T-helper 1 cell treated with Interleukin-12 subunit alpha and Interleukin-12 subunit beta and Interleukin-4 antibody, amounts not matched to agents 30 μg/mL and 1 μg/mL, for 36 hours (primary cell): ENCODE data around the gene TGM2.

ENCODE experiments used
- H3K27ac Mint-ChIP-seq: one replicate; pipeline ENCODE4 v1.8.0; 2021; ENCODE audit warnings: mild to moderate bottlenecking, mixed read lengths
- H3K27me3 Mint-ChIP-seq: one replicate; pipeline ENCODE4 v1.8.0; 2021; ENCODE audit warnings: low read depth, mixed read lengths
- H3K36me3 Mint-ChIP-seq: one replicate; pipeline ENCODE4 v1.8.0; 2021; ENCODE audit warnings: low read depth, mixed read lengths
- H3K4me1 Mint-ChIP-seq: one replicate; pipeline ENCODE4 v1.8.0; 2021; ENCODE audit warnings: low read depth, mixed read lengths
- H3K4me3 Mint-ChIP-seq: one replicate; pipeline ENCODE4 v1.8.0; 2021; ENCODE audit warnings: mild to moderate bottlenecking, moderate library complexity, mixed read lengths
- H3K9me3 Mint-ChIP-seq: one replicate; pipeline ENCODE4 v1.8.0; 2021; ENCODE audit warnings: mixed read lengths

TGM2 gene

GRCh38 chr20:38141889-38142494, 23.1 kb downstream of the TGM2 start:
- Mint-ChIP-seq H3K9me3 (no peaks in the 10 kb centered on the region), H3K27me3 (peaks cover 8% of the 10 kb centered on the region), H3K36me3 (no peaks in the 10 kb centered on the region), H3K4me1 (peaks cover 7% of the 10 kb centered on the region), H3K4me3 (no peak overlapping the region), H3K27ac (no peak overlapping the region)

- Mint-ChIP-seq H3K4me1 (peaks cover 7% of the 10 kb centered on the region), H3K36me3 (no peaks in the 10 kb centered on the region), H3K27me3 (peaks cover 8% of the 10 kb centered on the region), H3K9me3 (no peaks in the 10 kb centered on the region), H3K27ac (no peak overlapping the region), H3K4me3 (no peak overlapping the region)
These were observed 23.7 kb downstream of the TGM2 start for GRCh38 chr20:38141204-38141888.

- H3K4me3 Mint-ChIP-seq: no peak overlapping the region
- peaks cover 9% of the 10 kb centered on the region for H3K4me1 Mint-ChIP-seq
- no peaks in the 10 kb centered on the region for H3K36me3 Mint-ChIP-seq
- peaks cover 5% of the 10 kb centered on the region for H3K27me3 Mint-ChIP-seq
- no peaks in the 10 kb centered on the region for H3K9me3 Mint-ChIP-seq
- no peak overlapping the region for H3K27ac Mint-ChIP-seq
These were observed 24.9 kb downstream of the TGM2 start for GRCh38 chr20:38139977-38140753.

DNA sequence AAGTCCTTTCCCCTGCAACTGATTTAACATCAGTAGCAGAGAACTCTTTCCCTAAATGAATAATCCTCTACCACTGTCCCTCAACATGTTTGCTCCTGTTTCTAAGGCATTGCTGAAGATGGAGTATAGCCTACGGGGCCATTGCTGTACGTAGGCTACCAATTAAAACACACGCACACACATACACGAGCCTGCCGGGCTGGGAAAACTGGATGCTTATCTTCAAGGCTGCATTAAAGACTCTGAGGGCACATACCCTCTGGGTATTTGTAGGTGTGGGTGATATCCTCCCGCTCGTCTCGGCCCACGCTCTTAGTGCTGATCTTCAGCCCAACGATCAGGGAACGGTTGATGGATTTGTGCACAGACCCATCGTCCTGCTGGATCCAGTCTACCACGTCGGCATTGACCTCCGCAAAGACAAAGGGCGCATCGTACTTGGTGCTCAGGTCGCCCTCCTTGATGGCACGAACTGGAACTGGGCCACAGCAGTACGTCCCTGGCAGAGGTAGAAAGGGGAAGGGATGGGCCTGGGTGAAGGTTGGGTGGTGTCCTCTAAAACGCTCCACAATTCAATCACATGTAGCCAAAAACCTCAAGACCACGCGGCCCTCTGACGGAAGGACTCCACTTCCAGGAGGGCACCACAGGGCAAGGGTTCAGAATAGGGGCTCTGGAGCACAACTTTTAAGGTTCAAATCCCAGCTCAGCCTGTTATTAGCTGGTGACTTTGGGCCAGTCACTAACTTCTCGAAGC, 25.7 kb downstream of the TGM2 start:
- H3K4me1 Mint-ChIP-seq: peaks cover 16% of the 10 kb centered on the region
- H3K27ac Mint-ChIP-seq: no peak overlapping the region
- H3K36me3 Mint-ChIP-seq: no peaks in the 10 kb centered on the region
- no peaks in the 10 kb centered on the region for H3K9me3 Mint-ChIP-seq
- peaks cover 5% of the 10 kb centered on the region for H3K27me3 Mint-ChIP-seq
- no peak overlapping the region for H3K4me3 Mint-ChIP-seq

DNA sequence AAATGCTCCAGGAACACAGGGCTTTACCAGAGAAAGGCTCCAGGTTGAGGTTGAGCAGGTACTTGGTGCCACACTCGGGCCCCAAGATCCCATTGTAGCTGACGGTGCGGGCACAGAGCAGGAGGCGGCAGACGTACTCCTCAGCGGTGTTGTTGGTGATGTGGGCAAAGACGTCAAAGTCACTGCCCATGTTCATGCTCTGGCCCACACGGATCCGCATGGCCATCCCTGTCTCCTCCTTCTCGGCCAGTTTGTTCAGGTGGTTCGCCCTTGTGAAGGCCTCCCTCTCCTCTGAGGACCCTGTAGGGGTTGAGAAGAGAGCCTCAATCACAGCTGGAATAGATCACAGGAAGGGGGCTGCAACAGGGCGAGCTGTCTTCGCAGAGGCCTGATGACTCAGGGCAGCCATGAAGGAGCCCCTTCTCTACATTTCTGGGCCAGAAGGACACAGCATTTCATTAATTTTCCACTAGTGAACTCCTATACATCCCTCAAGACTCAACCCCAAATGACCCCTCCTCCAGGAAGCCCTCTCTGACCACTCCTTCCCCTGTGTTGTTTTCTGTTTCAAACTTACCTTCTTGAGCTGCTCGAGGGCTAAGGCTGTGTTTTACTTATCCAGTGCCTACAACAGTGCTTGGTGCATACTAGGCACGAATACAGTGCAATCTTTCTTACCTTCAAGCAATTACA, 26.8 kb downstream of the TGM2 start:
- Mint-ChIP-seq H3K27ac (no peak overlapping the region), H3K4me1 (peaks cover 22% of the 10 kb centered on the region), H3K9me3 (no peaks in the 10 kb centered on the region)

GRCh38 chr20:38137441-38138037, 27.5 kb downstream of the TGM2 start:
- H3K27ac Mint-ChIP-seq: no peak overlapping the region

More for the DNA sequence above, 26.8 kb downstream of the TGM2 start:
- Mint-ChIP-seq H3K4me3 (no peak overlapping the region), H3K27me3 (peaks cover 5% of the 10 kb centered on the region), H3K36me3 (no peaks in the 10 kb centered on the region)

DNA sequence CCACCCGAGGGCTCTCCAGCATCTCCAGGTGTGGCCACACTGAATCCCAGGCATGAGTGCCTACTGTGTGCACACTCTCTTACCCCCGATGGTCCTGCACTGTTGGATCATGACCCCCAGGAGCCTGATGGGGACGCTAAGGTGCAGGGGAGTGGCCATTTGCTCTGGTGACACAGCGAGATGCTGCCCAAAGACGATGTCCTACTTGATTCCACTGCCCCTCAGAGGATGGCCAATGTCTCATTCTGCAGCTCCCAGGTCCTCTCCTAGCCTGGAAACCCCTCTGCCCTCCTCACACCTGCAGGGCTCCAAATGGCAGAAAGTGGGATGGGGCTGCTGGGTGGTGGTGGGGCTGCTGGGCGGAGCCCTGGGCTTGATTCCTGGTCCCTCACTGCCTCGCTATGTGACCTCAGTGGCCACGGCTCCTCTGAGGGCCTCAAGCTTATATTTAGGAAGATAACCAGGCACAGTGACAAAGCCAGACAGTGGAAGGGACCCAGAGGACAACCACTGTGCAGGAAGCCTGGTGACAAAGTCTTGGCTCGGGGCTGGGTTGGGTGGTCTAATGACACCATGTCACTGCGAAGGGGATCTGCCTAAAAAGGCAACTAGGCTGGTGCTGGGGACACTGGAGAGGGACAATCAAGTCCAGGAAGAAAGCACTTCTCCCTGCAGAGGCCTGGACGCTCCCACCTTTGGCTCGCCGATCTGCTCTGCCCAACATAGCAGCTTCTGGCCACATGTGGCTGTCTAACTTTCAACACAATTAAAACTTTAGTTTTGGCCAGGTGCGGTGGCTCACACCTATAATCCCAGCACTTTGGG, 28.4 kb downstream of the TGM2 start:
- peaks cover 20% of the 10 kb centered on the region for H3K4me1 Mint-ChIP-seq
- H3K4me3 Mint-ChIP-seq: no peak overlapping the region
- no peaks in the 10 kb centered on the region for H3K9me3 Mint-ChIP-seq
- H3K27me3 Mint-ChIP-seq: peaks cover 5% of the 10 kb centered on the region
- H3K36me3 Mint-ChIP-seq: no peaks in the 10 kb centered on the region
- no peak overlapping the region for H3K27ac Mint-ChIP-seq

More at GRCh38 chr20:38137441-38138037, 27.5 kb downstream of the TGM2 start:
- no peaks in the 10 kb centered on the region for H3K9me3 Mint-ChIP-seq
- H3K36me3 Mint-ChIP-seq: no peaks in the 10 kb centered on the region
- no peak overlapping the region for H3K4me3 Mint-ChIP-seq
- peaks cover 5% of the 10 kb centered on the region for H3K27me3 Mint-ChIP-seq
- H3K4me1 Mint-ChIP-seq: peaks cover 20% of the 10 kb centered on the region

DNA sequence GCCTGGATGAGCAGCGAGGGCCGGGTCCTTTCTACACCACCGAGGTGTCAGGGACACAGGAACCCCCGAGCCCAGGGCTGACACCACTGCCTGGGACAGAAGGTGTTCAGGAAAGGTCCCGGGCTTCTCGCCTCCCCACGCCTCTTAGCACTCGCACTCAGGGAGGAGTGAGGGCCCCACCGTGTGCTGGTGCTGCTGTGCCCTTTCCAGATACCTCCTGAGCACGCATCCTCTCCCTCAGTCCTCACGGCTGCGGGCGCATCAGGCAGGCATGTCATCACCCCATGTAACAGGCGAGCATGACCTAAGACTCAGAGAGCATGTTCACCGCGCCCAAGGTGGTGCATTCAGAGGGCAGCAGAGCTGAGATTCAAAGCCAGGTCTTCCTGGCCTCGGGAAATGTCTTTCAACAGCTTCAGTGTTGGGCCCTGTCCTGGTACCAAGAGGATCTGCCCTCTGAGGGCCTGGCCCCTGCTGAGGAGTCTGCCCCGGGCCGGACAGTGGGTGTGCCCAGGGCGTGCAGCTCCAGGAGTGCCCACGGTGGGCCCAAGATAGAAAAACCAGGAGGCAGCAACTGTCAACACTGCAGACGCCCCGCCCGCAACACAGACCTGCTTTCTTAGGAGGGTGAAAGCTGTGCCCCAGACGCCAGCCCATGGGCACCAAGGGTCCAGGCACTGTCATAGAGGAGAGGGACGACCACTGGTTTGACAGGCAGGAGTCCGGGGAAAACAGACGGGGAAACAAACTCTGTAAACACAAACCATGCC, 29.2 kb downstream of the TGM2 start:
- Mint-ChIP-seq H3K4me1 (peaks cover 20% of the 10 kb centered on the region), H3K9me3 (no peaks in the 10 kb centered on the region), H3K27me3 (peaks cover 5% of the 10 kb centered on the region), H3K4me3 (no peak overlapping the region), H3K36me3 (no peaks in the 10 kb centered on the region), H3K27ac (no peak overlapping the region)

DNA sequence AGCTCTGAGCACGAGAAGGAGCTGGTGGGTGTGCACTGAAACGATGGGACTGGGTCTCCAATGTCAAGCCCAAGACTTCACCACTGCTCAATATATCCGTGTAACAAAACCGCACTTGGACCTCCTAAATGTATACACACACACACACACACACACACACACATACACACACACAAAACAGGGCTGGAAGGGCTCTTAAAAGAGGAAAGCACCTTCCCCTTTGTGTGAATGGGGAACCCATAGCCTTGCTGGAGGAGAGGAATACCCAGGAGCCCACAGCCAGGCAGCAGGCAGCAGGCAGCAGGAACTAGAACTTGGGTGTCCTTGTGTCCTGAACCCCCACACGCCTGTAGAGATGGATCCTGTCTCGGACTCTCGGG, 29.8 kb downstream of the TGM2 start:
- Mint-ChIP-seq H3K27me3 (peaks cover 5% of the 10 kb centered on the region), H3K9me3 (no peaks in the 10 kb centered on the region), H3K4me1 (peaks cover 20% of the 10 kb centered on the region), H3K36me3 (no peaks in the 10 kb centered on the region), H3K27ac (peak overlapping the region; percentile 77), H3K4me3 (no peak overlapping the region)

GRCh38 chr20:38134427-38135270, 30.4 kb downstream of the TGM2 start:
- Mint-ChIP-seq H3K4me3 (peak overlapping the region; percentile 30), H3K36me3 (no peaks in the 10 kb centered on the region), H3K27me3 (peaks cover 5% of the 10 kb centered on the region), H3K27ac (peak overlapping the region; percentile 77), H3K4me1 (peaks cover 20% of the 10 kb centered on the region), H3K9me3 (no peaks in the 10 kb centered on the region)

DNA sequence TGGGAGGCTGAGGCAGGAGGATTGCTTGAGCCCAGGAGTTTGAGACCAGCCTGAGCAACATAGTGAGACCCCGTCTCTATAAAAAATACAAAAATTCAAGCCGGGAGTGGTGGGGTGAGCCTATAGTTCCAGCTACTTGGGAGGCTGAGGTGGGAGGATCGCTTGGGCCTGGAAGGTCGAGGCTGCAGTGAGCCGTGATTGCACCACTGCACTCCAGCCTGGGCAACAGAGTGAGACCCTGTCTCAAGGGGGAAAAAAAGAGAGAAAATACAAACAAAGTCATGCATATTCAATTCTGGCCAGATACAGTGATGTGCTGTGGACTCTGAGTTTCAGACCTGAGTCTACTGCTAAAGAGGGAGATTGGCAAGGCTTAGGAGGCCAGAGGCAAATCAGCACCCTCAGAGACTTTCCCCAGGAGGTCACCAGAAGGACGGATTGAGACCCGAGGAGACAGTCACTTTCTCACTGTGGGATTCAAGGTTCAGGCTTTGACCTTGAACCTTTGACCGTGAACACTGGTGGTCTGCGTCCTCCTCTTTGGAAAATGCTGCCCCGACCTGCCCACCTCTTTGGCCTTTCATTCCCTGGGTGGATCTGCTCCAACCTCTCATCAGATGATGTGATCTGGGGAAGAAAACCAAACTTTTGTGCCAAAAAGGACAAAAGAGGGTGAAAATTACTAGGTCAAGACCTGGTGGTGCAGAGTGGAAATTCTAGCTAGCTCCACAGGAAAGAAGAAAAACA, 31.2 kb downstream of the TGM2 start:
- Mint-ChIP-seq H3K27me3 (peaks cover 5% of the 10 kb centered on the region), H3K36me3 (no peaks in the 10 kb centered on the region), H3K4me3 (peak overlapping the region; percentile 30), H3K9me3 (no peaks in the 10 kb centered on the region), H3K27ac (no peak overlapping the region), H3K4me1 (peaks cover 20% of the 10 kb centered on the region)
